GM23338 (cell line): ENCODE measurements around the gene TM9SF4.

Experiments
- CREB1 ChIP-seq: fragments of 250-450 bp; sonication (Bioruptor Pico); IDR thresholded peaks from 2 replicates; pipeline ENCODE4 v1.5.0; 2020; ENCODE audit warnings: low read depth, mild to moderate bottlenecking, moderate library complexity
- EZH2 ChIP-seq: fragments of 200-600 bp; sonication (generic); IDR thresholded peaks from one replicate; pipeline ENCODE4 v1.8.0; 2017; ENCODE audit warnings: antibody characterized with exemption, mild to moderate bottlenecking, low read depth; ENCODE audit not compliant: unreplicated experiment
- EZH2phosphoT487 ChIP-seq: fragments of 200-600 bp; sonication (generic); IDR thresholded peaks from one replicate; pipeline ENCODE4 v1.8.1; 2018; ENCODE audit warnings: antibody characterized with exemption; ENCODE audit not compliant: unreplicated experiment
- JUNB ChIP-seq: IDR thresholded peaks from one replicate; pipeline ENCODE4 v1.6.1; 2016; ENCODE audit warnings: antibody characterized with exemption; ENCODE audit not compliant: unreplicated experiment
- NANOG ChIP-seq: IDR thresholded peaks from 2 replicates; pipeline ENCODE4 v1.6.1; 2016; ENCODE audit warnings: antibody characterized with exemption, borderline replicate concordance
- POLR2AphosphoS5 ChIP-seq: IDR thresholded peaks from 2 replicates; pipeline ENCODE4 v1.6.1; 2016; ENCODE audit warnings: antibody characterized with exemption, low read depth
- STAT1 ChIP-seq: IDR thresholded peaks from one replicate; pipeline ENCODE4 v1.6.1; 2016; ENCODE audit warnings: antibody characterized with exemption; ENCODE audit not compliant: unreplicated experiment
- ZNF114 ChIP-seq: fragments of 250-450 bp; sonication (Bioruptor Pico); IDR thresholded peaks from 2 replicates; pipeline ENCODE4 v1.5.0; 2020; ENCODE audit warnings: mild to moderate bottlenecking, moderate library complexity
- ZNF331 ChIP-seq: fragments of 250-450 bp; sonication (Bioruptor Pico); IDR thresholded peaks from 2 replicates; pipeline ENCODE4 v1.5.0; 2020; ENCODE audit warnings: low read depth, mild to moderate bottlenecking, moderate library complexity
- TF ChIP-seq, protein P1 (sequence below), 2 experiments: fragments of 200-600 bp in 1 of 2; sonication (generic) in 1 of 2; conservative IDR thresholded peaks; 2 replicates each; pipeline versions ENCODE4 v1.5.1 to v1.6.1; 2016 to 2017; ENCODE audit warnings: antibody characterized with exemption in 2 of 2, low read depth in 2 of 2, mild to moderate bottlenecking in 2 of 2, moderate library complexity in 1 of 2
- TF ChIP-seq, protein P2 (sequence below): IDR thresholded peaks from 2 replicates; pipeline ENCODE4 v1.6.1; 2016; ENCODE audit warnings: antibody characterized with exemption
- TF ChIP-seq, protein P3 (sequence below): IDR thresholded peaks from one replicate; pipeline ENCODE4 v1.6.1; 2018; ENCODE audit warnings: antibody characterized with exemption; ENCODE audit not compliant: unreplicated experiment
- TF ChIP-seq, protein P4 (sequence below): fragments of 250-450 bp; sonication (Bioruptor Pico); IDR thresholded peaks from 2 replicates; pipeline ENCODE4 v1.5.0; 2020; ENCODE audit warnings: mild to moderate bottlenecking, moderate library complexity

DNA sequence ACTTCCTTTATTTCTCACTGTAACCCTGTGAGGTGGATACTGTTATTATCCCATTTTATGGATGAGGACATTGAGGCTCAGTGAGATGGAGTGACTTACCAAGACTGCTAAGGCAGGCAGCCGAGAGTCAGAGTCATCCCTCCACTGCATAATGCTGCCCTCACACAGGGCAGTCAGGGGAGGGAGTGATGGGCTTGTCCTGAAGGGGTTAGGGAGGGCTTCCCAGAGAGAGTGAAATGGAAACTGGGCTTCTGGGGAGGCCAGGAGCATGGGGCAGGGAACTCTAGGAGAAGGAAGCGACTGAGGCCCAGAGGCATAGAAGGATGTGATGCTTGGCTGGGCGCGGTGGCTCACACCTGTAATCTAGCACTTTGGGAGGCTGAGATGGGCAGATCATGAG, 31.1 kb downstream of the TM9SF4 start:
- TF ChIP-seq, protein P1, sequence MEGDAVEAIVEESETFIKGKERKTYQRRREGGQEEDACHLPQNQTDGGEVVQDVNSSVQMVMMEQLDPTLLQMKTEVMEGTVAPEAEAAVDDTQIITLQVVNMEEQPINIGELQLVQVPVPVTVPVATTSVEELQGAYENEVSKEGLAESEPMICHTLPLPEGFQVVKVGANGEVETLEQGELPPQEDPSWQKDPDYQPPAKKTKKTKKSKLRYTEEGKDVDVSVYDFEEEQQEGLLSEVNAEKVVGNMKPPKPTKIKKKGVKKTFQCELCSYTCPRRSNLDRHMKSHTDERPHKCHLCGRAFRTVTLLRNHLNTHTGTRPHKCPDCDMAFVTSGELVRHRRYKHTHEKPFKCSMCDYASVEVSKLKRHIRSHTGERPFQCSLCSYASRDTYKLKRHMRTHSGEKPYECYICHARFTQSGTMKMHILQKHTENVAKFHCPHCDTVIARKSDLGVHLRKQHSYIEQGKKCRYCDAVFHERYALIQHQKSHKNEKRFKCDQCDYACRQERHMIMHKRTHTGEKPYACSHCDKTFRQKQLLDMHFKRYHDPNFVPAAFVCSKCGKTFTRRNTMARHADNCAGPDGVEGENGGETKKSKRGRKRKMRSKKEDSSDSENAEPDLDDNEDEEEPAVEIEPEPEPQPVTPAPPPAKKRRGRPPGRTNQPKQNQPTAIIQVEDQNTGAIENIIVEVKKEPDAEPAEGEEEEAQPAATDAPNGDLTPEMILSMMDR (conservative IDR thresholded peaks at IDR 0.05; ENCODE audit: low read depth in 2 of 2): no peak
- TF ChIP-seq, protein P2, sequence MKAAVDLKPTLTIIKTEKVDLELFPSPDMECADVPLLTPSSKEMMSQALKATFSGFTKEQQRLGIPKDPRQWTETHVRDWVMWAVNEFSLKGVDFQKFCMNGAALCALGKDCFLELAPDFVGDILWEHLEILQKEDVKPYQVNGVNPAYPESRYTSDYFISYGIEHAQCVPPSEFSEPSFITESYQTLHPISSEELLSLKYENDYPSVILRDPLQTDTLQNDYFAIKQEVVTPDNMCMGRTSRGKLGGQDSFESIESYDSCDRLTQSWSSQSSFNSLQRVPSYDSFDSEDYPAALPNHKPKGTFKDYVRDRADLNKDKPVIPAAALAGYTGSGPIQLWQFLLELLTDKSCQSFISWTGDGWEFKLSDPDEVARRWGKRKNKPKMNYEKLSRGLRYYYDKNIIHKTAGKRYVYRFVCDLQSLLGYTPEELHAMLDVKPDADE: no peak
- no peak for TF ChIP-seq ZNF114 (CRISPR knock-in tag)
- no peak for TF ChIP-seq POLR2AphosphoS5
- TF ChIP-seq CREB1 (CRISPR knock-in tag): no peak
- TF ChIP-seq, protein P3, sequence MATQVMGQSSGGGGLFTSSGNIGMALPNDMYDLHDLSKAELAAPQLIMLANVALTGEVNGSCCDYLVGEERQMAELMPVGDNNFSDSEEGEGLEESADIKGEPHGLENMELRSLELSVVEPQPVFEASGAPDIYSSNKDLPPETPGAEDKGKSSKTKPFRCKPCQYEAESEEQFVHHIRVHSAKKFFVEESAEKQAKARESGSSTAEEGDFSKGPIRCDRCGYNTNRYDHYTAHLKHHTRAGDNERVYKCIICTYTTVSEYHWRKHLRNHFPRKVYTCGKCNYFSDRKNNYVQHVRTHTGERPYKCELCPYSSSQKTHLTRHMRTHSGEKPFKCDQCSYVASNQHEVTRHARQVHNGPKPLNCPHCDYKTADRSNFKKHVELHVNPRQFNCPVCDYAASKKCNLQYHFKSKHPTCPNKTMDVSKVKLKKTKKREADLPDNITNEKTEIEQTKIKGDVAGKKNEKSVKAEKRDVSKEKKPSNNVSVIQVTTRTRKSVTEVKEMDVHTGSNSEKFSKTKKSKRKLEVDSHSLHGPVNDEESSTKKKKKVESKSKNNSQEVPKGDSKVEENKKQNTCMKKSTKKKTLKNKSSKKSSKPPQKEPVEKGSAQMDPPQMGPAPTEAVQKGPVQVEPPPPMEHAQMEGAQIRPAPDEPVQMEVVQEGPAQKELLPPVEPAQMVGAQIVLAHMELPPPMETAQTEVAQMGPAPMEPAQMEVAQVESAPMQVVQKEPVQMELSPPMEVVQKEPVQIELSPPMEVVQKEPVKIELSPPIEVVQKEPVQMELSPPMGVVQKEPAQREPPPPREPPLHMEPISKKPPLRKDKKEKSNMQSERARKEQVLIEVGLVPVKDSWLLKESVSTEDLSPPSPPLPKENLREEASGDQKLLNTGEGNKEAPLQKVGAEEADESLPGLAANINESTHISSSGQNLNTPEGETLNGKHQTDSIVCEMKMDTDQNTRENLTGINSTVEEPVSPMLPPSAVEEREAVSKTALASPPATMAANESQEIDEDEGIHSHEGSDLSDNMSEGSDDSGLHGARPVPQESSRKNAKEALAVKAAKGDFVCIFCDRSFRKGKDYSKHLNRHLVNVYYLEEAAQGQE: no peak
- TF ChIP-seq EZH2phosphoT487: no peak
- TF ChIP-seq, protein P4, sequence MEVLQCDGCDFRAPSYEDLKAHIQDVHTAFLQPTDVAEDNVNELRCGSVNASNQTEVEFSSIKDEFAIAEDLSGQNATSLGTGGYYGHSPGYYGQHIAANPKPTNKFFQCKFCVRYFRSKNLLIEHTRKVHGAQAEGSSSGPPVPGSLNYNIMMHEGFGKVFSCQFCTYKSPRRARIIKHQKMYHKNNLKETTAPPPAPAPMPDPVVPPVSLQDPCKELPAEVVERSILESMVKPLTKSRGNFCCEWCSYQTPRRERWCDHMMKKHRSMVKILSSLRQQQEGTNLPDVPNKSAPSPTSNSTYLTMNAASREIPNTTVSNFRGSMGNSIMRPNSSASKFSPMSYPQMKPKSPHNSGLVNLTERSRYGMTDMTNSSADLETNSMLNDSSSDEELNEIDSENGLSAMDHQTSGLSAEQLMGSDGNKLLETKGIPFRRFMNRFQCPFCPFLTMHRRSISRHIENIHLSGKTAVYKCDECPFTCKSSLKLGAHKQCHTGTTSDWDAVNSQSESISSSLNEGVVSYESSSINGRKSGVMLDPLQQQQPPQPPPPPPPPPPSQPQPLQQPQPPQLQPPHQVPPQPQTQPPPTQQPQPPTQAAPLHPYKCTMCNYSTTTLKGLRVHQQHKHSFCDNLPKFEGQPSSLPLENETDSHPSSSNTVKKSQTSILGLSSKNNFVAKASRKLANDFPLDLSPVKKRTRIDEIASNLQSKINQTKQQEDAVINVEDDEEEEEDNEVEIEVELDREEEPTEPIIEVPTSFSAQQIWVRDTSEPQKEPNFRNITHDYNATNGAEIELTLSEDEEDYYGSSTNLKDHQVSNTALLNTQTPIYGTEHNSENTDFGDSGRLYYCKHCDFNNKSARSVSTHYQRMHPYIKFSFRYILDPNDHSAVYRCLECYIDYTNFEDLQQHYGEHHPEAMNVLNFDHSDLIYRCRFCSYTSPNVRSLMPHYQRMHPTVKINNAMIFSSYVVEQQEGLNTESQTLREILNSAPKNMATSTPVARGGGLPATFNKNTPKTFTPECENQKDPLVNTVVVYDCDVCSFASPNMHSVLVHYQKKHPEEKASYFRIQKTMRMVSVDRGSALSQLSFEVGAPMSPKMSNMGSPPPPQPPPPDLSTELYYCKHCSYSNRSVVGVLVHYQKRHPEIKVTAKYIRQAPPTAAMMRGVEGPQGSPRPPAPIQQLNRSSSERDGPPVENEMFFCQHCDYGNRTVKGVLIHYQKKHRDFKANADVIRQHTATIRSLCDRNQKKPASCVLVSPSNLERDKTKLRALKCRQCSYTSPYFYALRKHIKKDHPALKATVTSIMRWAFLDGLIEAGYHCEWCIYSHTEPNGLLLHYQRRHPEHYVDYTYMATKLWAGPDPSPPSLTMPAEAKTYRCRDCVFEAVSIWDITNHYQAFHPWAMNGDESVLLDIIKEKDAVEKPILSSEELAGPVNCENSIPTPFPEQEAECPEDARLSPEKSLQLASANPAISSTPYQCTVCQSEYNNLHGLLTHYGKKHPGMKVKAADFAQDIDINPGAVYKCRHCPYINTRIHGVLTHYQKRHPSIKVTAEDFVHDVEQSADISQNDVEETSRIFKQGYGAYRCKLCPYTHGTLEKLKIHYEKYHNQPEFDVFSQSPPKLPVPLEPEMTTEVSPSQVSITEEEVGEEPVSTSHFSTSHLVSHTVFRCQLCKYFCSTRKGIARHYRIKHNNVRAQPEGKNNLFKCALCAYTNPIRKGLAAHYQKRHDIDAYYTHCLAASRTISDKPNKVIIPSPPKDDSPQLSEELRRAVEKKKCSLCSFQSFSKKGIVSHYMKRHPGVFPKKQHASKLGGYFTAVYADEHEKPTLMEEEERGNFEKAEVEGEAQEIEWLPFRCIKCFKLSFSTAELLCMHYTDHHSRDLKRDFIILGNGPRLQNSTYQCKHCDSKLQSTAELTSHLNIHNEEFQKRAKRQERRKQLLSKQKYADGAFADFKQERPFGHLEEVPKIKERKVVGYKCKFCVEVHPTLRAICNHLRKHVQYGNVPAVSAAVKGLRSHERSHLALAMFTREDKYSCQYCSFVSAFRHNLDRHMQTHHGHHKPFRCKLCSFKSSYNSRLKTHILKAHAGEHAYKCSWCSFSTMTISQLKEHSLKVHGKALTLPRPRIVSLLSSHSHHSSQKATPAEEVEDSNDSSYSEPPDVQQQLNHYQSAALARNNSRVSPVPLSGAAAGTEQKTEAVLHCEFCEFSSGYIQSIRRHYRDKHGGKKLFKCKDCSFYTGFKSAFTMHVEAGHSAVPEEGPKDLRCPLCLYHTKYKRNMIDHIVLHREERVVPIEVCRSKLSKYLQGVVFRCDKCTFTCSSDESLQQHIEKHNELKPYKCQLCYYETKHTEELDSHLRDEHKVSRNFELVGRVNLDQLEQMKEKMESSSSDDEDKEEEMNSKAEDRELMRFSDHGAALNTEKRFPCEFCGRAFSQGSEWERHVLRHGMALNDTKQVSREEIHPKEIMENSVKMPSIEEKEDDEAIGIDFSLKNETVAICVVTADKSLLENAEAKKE (CRISPR knock-in tag): no peak
- no peak for TF ChIP-seq EZH2
- TF ChIP-seq ZNF331 (CRISPR knock-in tag): no peak
- no peak for TF ChIP-seq NANOG
- TF ChIP-seq JUNB: no peak
- TF ChIP-seq STAT1: no peak
